AG04450 (cell line): ENCODE data around the gene ING3. TPM values are rescaled to one million over a fixed set of nuclear protein-coding genes. Genes with fewer than 3 reads are reported as not detected.

Experiments used
- CTCF ChIA-PET: fragments of 300-600, 350-600 bp; formaldehyde crosslinking; extraction: SDS; loops from one replicate; lab custom pipeline; 2022; ENCODE audit warnings: antibody characterized with exemption, inconsistent platforms; lab: Charles Lee
- POLR2A ChIA-PET: fragments of 350-600 bp; formaldehyde crosslinking; extraction: SDS; loops from one replicate; lab custom pipeline; 2021; ENCODE audit warnings: antibody characterized with exemption, inconsistent platforms; lab: Yijun Ruan, JAX
- DNase-seq: peaks from one replicate; pipeline ENCODE4 v3.0.0-alpha.2; 2011; ENCODE audit warnings: low read depth, low spot score
- H3K27ac ChIP-seq: one replicate; pipeline ENCODE4 v1.5.1; 2012; ENCODE audit warnings: low read depth, low read length, control low read depth
- H3K27me3 ChIP-seq: one replicate; pipeline ENCODE4 v1.6.0; 2012; ENCODE audit warnings: low read length; ENCODE audit not compliant: control insufficient read depth, insufficient read depth
- H3K4me3 ChIP-seq: 2 replicates; pipeline ENCODE4 v1.5.1; 2011; ENCODE audit warnings: mild to moderate bottlenecking, low read depth, low read length, control low read depth
- H3K9me3 ChIP-seq: 2 replicates; pipeline ENCODE4 v1.5.1; 2012; ENCODE audit warnings: low read length; ENCODE audit not compliant: control insufficient read depth, insufficient read depth
- CTCF ChIP-seq: IDR thresholded peaks from 2 replicates; pipeline ENCODE4 v1.5.1; 2011; ENCODE audit warnings: low read depth, low read length, control low read depth, inconsistent platforms
- polyA minus RNA-seq: library from RNA; depleted of rRNA, polyadenylated mRNA; stranded (reverse); fragments of >200 nt; gene quantifications from 2 replicates; pipeline ENCODE4 v1.2.3, GENCODE V29; 2011; rRNA and poly(A)+ RNA removed
- polyA plus RNA-seq: library from polyadenylated mRNA; depleted of rRNA; stranded (reverse); fragments of >200 nt; gene quantifications from 2 replicates; pipeline ENCODE4 v1.2.3, GENCODE V29; 2011; rRNA removed

The ING3 gene, protein sequence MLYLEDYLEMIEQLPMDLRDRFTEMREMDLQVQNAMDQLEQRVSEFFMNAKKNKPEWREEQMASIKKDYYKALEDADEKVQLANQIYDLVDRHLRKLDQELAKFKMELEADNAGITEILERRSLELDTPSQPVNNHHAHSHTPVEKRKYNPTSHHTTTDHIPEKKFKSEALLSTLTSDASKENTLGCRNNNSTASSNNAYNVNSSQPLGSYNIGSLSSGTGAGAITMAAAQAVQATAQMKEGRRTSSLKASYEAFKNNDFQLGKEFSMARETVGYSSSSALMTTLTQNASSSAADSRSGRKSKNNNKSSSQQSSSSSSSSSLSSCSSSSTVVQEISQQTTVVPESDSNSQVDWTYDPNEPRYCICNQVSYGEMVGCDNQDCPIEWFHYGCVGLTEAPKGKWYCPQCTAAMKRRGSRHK
- polyA plus RNA-seq (9.8 and 14.5 TPM in 2 replicates), polyA minus RNA-seq (6.3 and 10.1 TPM in 2 replicates)

GRCh38 chr7:120950539-120951308 lies at the start of gene ING3:
TSS of gene ING3 (plus strand) at chr7:120950777. CDS start at chr7:120950897, 120 bp downstream.
- Histone ChIP-seq H3K9me3 (no peaks in the 10 kb centered on the region), H3K27me3 (no peaks in the 10 kb centered on the region), H3K4me3 (peak within 1 kb of the TSS; percentile 89), H3K27ac (peak within 1 kb of the TSS; percentile 93)
- no peak for TF ChIP-seq CTCF
- DNase-seq, result peak; percentile 96
- ChIA-PET POLR2A (interaction anchor here (0.6 to 1.5 kb wide), 23 partner anchors 12 to 877 kb away, joined by 3 to 17 read pairs (median 4); partner anchors contain the start of gene FAM3C), CTCF (interaction anchor here (0.7 to 2.1 kb wide), 6 partner anchors 37 to 159 kb away, joined by 3 to 10 read pairs (median 3); no protein-coding TSS in a partner anchor)

- TF ChIP-seq CTCF, result no peak
- Histone ChIP-seq H3K4me3 (no peak overlapping the region), H3K9me3 (no peaks in the 10 kb centered on the region), H3K27me3 (no peaks in the 10 kb centered on the region), H3K27ac (no peak overlapping the region)
- ChIA-PET POLR2A (no interaction called here), CTCF (interaction anchor here (1.0 kb wide), 1 partner anchor 189 kb away, joined by 3 read pairs; no protein-coding TSS in a partner anchor)
- DNase-seq, result no peak
These were observed 35.1 kb upstream of the ING3 start for GRCh38 chr7:120915314-120916105.

DNA sequence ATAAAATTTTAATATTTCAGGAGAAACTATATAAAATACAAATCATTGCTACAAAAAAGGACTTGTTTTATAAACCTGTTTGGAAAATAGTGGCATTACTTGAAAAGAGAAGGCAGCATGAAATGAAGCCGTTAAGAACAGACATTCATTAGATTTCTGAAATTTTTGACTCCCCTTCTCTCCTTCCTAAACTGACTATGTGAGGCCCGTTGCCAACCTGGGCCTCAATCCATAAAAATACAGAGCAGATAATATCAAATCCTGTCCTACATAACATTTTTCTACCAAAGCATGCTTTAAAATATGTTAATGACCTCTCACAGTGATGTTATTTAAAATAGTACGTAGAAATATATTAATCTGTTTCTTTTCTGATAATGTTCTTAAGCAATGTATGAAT lies 34.5 kb upstream of the ING3 start:
- H3K4me3 ChIP-seq, result no peak overlapping the region
- H3K9me3 ChIP-seq, result no peaks in the 10 kb centered on the region
- ChIA-PET POLR2A (no interaction called here), CTCF (no interaction called here)
- peaks cover 3% of the 10 kb centered on the region for H3K27me3 ChIP-seq
- no peak overlapping the region for H3K27ac ChIP-seq
- no peak for TF ChIP-seq CTCF
- no peak for DNase-seq

GRCh38 chr7:120916538-120916937 lies 34.0 kb upstream of the ING3 start:
- Histone ChIP-seq H3K9me3 (no peaks in the 10 kb centered on the region), H3K27me3 (peaks cover 3% of the 10 kb centered on the region), H3K27ac (no peak overlapping the region), H3K4me3 (no peak overlapping the region)
- no peak for TF ChIP-seq CTCF
- ChIA-PET CTCF (interaction anchor here (0.5 kb wide), 1 partner anchor 215 kb away, joined by 4 read pairs; no protein-coding TSS in a partner anchor), POLR2A (no interaction called here)
- no peak for DNase-seq
